Measurements from ENCODE around the gene DEPDC1.

DNA sequence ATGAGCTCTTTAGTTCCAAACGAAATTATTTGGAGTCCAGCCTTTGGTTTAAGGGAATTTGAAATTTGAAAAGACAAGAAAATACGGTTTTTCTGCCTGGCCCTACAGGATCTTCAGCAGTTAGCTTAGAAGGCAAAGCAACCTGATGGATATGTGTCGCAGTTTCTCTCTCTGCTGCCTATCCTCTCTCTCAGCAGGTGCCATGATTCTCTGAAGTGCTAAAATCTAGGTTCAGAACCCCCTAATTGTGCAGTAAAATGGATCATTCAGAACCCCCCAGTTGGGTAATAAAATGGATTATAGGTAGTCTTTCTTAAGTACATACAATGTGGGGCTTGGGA, 446 bp upstream of the DEPDC1 start:
- TF ChIP-seq, protein P1, sequence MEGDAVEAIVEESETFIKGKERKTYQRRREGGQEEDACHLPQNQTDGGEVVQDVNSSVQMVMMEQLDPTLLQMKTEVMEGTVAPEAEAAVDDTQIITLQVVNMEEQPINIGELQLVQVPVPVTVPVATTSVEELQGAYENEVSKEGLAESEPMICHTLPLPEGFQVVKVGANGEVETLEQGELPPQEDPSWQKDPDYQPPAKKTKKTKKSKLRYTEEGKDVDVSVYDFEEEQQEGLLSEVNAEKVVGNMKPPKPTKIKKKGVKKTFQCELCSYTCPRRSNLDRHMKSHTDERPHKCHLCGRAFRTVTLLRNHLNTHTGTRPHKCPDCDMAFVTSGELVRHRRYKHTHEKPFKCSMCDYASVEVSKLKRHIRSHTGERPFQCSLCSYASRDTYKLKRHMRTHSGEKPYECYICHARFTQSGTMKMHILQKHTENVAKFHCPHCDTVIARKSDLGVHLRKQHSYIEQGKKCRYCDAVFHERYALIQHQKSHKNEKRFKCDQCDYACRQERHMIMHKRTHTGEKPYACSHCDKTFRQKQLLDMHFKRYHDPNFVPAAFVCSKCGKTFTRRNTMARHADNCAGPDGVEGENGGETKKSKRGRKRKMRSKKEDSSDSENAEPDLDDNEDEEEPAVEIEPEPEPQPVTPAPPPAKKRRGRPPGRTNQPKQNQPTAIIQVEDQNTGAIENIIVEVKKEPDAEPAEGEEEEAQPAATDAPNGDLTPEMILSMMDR (IDR thresholded peaks at IDR 0.05) = no peak
- no peak for TF ChIP-seq EZH2 (IDR thresholded peaks at IDR 0.05; ENCODE audit: borderline replicate concordance, insufficient read depth, low read depth, low read length, poor library complexity, severe bottlenecking)
